ENCODE measurements around the gene MDM4.

DNA sequence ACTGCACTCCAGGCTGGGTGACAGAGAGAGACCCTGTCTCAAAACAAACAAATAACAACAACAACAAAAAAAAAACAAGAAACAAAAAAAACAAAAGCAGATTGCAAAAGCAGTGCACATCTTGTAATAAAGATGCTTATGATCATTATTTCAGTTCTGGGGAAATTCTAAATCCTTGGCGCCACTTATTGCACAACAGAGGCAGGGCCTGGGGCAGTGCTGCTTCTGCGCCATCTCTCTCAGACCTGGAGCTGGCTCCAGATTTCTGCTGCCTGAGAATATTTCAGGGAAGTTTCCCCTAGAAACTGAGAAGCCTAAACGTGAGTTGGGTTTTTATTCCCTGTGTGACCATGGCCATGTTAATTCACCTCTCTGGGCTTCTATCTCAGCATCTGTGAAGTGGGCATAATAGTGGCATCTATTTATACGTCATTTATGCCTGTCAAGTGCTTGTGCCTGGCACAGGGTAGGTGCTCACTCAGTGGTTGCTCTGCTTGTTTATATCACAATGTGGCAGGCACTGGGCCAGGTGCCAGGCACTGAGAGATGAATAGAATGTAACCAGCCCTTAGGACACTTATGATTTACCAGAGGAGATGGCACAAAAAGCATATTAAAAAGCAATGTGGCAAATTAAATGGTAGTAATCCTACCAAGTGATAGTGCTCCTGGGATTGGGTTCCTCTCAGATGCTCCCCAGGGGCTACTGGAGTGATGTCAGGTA is 67.9 kb downstream of the MDM4 start:
- TF ChIP-seq, protein P1, sequence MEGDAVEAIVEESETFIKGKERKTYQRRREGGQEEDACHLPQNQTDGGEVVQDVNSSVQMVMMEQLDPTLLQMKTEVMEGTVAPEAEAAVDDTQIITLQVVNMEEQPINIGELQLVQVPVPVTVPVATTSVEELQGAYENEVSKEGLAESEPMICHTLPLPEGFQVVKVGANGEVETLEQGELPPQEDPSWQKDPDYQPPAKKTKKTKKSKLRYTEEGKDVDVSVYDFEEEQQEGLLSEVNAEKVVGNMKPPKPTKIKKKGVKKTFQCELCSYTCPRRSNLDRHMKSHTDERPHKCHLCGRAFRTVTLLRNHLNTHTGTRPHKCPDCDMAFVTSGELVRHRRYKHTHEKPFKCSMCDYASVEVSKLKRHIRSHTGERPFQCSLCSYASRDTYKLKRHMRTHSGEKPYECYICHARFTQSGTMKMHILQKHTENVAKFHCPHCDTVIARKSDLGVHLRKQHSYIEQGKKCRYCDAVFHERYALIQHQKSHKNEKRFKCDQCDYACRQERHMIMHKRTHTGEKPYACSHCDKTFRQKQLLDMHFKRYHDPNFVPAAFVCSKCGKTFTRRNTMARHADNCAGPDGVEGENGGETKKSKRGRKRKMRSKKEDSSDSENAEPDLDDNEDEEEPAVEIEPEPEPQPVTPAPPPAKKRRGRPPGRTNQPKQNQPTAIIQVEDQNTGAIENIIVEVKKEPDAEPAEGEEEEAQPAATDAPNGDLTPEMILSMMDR (IDR thresholded peaks at IDR 0.05) = no peak
- TF ChIP-seq POLR2A (IDR thresholded peaks at IDR 0.05) = no peak
